Esophagus muscularis mucosa (tissue), 2 donors: ENCODE measurements around the gene SEL1L3.

Experiments
- POLR2A ChIP-seq: fragments of 450-650 bp; IDR thresholded peaks from one replicate; pipeline ENCODE4 v1.6.1; 2017; ENCODE audit warnings: antibody characterized with exemption, moderate library complexity, mild to moderate bottlenecking, low read depth
- POLR2AphosphoS5 ChIP-seq, 2 donors: sonication (generic); formaldehyde crosslinking; IDR thresholded peaks; one replicate each; pipeline ENCODE4 v1.6.1; 2017; ENCODE audit warnings: antibody characterized with exemption in 2 of 2

GRCh38 chr4:25767877-25768725, 94.7 kb downstream of the SEL1L3 start:
- TF ChIP-seq POLR2A (no peak), POLR2AphosphoS5 (IDR thresholded peaks at IDR 0.05) (no peak)
